Vagina (tissue), 2 donors: ENCODE results near the gene UMOD. TPM values are rescaled to one million over a fixed set of nuclear protein-coding genes. Genes with fewer than 3 reads are reported as not detected.

Experiments
- DNase-seq, 2 donors: peaks; one replicate each; pipeline ENCODE4 v3.0.0-alpha.2; 2017; ENCODE audit errors: extremely low spot score in 2 of 2
- H3K27ac ChIP-seq: fragments of 200-600 bp; sonication (generic); one replicate; pipeline ENCODE4 v1.5.1; 2019
- H3K27me3 ChIP-seq: fragments of 200-600 bp; sonication (generic); one replicate; pipeline ENCODE4 v1.5.1; 2019
- H3K36me3 ChIP-seq, 2 donors: fragments of 200-600 bp; sonication (generic); one replicate each; pipeline ENCODE4 v1.5.1; 2017 to 2019
- H3K4me1 ChIP-seq: fragments of 200-600 bp; sonication (generic); one replicate; pipeline ENCODE4 v1.5.1; 2019
- H3K4me3 ChIP-seq, 2 donors: fragments of 200-600 bp; sonication (generic); 1 replicate in 1 of 2; 2 replicates in 1 of 2; pipeline ENCODE4 v1.5.1; 2016 to 2019
- H3K9me3 ChIP-seq: fragments of 200-600 bp; sonication (generic); one replicate; pipeline ENCODE4 v1.5.1; 2019
- POLR2A ChIP-seq, 2 donors: fragments of 450-650 bp; IDR thresholded peaks; one replicate each; pipeline ENCODE4 v1.6.1; 2017; ENCODE audit warnings: antibody characterized with exemption in 2 of 2, mild to moderate bottlenecking in 2 of 2, moderate library complexity in 2 of 2
- POLR2AphosphoS5 ChIP-seq, 2 donors: sonication (generic); formaldehyde crosslinking; IDR thresholded peaks; one replicate each; pipeline ENCODE4 v1.9.0; 2017; ENCODE audit warnings: antibody characterized with exemption in 2 of 2, mild to moderate bottlenecking in 2 of 2, low read depth in 1 of 2; ENCODE audit not compliant: insufficient read depth in 1 of 2
- intact Hi-C: fragments of 100-400 bp; cut with DNase I; formaldehyde crosslinking; loops from one replicate; pipeline ENCODE4 v1.15.1; 2023
- total RNA-seq: library from RNA; depleted of rRNA; stranded (reverse); fragments of >200 nt; gene quantifications from one replicate; pipeline ENCODE4 v1.2.3, GENCODE V29; 2016
- TF ChIP-seq, protein P1 (sequence below), 3 experiments: fragments of 450-650 bp in 2 of 3; fragments of 200-600 bp in 1 of 3; sonication (generic) in 1 of 3; IDR thresholded peaks; one replicate each; pipeline ENCODE4 v1.5.1; 2017 to 2019; ENCODE audit warnings: antibody characterized with exemption in 3 of 3, mild to moderate bottlenecking in 2 of 3, moderate library complexity in 2 of 3

The UMOD gene
- total RNA-seq, 1 donor from 2014 or later: not detected

DNA sequence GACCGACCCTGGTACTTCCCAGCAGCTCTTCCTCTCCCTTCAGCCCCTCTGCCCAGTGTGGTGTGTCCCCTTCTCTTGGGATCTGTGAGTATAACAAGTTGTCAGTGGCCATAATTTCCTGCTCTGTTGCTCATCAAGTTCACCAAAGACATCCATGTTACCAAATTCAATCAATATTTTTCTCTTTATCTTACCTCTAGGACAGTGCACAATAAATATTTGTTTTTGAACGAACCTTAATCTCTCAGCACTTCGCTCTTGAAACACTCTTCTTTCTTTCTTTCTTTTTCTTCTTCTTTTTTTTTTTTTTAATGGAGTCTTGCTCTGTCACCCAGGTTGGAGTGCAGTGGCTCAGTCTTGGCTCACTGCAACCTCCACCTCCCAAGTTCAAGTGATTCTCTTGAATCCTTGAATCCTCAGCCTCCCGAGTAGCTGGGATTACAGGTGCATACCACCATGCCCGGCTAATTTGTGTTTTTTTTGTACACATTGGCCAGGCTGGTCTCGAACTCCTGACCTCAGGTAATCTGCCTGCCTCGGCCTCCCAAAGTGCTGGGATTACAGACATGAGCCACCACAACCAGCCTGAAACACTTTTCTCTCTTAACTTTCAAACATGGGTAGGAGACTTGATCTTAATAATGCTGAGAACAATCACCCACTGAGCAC lies 2.7 kb upstream of the UMOD start:
- no peak for DNase-seq
- Histone ChIP-seq H3K36me3 (no peaks in the 10 kb centered on the region), H3K27me3 (no peaks in the 10 kb centered on the region), H3K27ac (no peak overlapping the region), H3K9me3 (no peaks in the 10 kb centered on the region), H3K4me1 (no peaks in the 10 kb centered on the region), H3K4me3 (no peak overlapping the region)
- TF ChIP-seq, protein P1, sequence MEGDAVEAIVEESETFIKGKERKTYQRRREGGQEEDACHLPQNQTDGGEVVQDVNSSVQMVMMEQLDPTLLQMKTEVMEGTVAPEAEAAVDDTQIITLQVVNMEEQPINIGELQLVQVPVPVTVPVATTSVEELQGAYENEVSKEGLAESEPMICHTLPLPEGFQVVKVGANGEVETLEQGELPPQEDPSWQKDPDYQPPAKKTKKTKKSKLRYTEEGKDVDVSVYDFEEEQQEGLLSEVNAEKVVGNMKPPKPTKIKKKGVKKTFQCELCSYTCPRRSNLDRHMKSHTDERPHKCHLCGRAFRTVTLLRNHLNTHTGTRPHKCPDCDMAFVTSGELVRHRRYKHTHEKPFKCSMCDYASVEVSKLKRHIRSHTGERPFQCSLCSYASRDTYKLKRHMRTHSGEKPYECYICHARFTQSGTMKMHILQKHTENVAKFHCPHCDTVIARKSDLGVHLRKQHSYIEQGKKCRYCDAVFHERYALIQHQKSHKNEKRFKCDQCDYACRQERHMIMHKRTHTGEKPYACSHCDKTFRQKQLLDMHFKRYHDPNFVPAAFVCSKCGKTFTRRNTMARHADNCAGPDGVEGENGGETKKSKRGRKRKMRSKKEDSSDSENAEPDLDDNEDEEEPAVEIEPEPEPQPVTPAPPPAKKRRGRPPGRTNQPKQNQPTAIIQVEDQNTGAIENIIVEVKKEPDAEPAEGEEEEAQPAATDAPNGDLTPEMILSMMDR (IDR thresholded peaks at IDR 0.05): no peak
- TF ChIP-seq POLR2A (IDR thresholded peaks at IDR 0.05) (no peak), POLR2AphosphoS5 (IDR thresholded peaks at IDR 0.05; ENCODE audit: insufficient read depth in 1 of 2, low read depth in 1 of 2) (no peak)
- intact Hi-C loops: no loop called here

DNA sequence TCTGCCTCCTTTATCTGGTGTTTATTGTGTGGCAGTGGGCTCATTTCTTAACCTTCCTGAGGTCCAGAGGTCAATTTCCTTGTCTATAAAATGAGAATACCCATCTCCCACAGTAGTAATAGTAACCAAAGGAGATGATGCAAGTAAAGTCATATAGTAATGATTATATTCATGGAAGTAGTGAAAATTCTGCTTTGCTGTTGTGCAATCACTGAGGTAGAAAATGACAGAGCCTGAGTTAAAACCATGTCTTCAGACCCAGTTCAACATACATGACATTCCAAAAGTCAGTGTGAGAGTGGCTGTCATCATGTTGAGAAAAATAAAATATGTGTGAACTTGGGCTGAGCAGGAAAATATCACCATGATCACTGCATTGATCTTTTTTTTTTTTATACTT lies 864 bp upstream of the UMOD start:
- no peak overlapping the region for H3K4me3 ChIP-seq
- intact Hi-C loops: no loop called here
- TF ChIP-seq POLR2AphosphoS5 (IDR thresholded peaks at IDR 0.05; ENCODE audit: insufficient read depth in 1 of 2, low read depth in 1 of 2): no peak
- TF ChIP-seq, protein P1 (IDR thresholded peaks at IDR 0.05): no peak
- no peak for TF ChIP-seq POLR2A (IDR thresholded peaks at IDR 0.05)
- H3K4me1 ChIP-seq: no peaks in the 10 kb centered on the region
- no peak for DNase-seq
- no peaks in the 10 kb centered on the region for H3K36me3 ChIP-seq
- H3K9me3 ChIP-seq: no peaks in the 10 kb centered on the region
- no peak overlapping the region for H3K27ac ChIP-seq
- no peaks in the 10 kb centered on the region for H3K27me3 ChIP-seq

DNA sequence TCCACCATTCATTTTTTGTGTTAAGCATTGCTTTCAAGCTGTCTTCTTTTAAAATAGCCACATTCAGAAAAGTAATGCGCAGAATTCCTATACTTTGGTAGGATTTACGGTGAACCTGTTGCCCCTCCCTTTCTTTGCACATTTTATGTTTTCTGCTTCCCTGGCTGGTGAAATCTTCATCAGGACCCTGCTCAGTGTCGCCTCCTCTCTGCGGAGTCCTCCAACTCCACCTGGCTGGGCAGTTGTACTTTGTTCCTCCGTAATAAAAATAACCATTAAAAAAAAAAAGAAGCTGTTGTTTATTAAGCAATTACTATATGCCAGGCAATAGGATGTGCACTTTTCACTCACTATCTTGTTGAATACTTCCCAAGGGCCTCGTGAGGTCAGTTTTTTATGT lies 2.9 kb downstream of the UMOD start:
- H3K27me3 ChIP-seq: no peaks in the 10 kb centered on the region
- no peaks in the 10 kb centered on the region for H3K9me3 ChIP-seq
- no peaks in the 10 kb centered on the region for H3K36me3 ChIP-seq
- DNase-seq: no peak
- no peaks in the 10 kb centered on the region for H3K4me1 ChIP-seq
- no peak overlapping the region for H3K27ac ChIP-seq
- TF ChIP-seq POLR2AphosphoS5 (IDR thresholded peaks at IDR 0.05; ENCODE audit: insufficient read depth in 1 of 2, low read depth in 1 of 2) (no peak), POLR2A (IDR thresholded peaks at IDR 0.05) (no peak)
- TF ChIP-seq, protein P1 (IDR thresholded peaks at IDR 0.05): no peak
- H3K4me3 ChIP-seq: no peak overlapping the region
- intact Hi-C loops: no loop called here

DNA sequence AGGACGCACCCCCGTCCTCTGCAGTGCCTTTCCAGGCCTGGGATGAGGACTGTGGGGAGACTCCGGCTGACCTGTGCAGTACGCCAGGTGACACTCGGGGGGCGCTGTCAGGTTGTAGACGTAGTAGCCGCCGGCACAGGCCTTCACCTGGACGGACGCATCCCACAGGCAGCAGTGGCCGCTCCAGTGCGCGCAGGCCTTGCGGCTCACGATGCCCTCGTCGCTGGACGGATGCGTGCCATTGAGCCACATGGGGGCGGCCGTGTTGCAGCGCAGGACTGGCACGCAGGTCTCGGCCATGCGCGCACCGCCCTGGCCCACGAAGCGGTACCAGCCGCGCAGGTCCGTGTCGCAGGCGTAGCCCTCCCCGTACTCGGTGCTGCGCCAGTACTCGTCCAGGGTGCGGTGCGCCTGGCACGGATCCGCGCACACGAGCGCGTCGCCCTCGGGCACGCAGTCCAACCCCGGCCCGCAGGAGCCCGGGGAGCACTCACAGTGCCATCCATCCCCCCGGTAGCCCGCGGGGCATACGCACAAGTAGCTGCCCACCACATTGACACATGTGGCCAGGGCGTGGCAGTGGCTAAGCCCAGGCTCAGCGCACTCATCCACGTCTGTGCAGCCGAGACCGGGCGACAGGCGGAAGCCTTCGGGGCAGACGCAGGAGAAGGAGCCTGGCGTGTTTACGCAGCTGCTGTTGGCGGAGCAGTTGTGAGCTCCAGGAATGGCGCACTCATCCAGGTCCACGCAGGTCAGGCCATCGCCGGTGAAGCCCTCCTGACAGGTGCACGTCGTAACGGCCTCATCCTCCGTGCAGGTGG lies 3.9 kb downstream of the UMOD start:
- no peaks in the 10 kb centered on the region for H3K4me1 ChIP-seq
- DNase-seq: no peak
- TF ChIP-seq, protein P1 (IDR thresholded peaks at IDR 0.05): no peak
- TF ChIP-seq POLR2A (IDR thresholded peaks at IDR 0.05) (no peak), POLR2AphosphoS5 (IDR thresholded peaks at IDR 0.05; ENCODE audit: insufficient read depth in 1 of 2, low read depth in 1 of 2) (no peak)
- no peaks in the 10 kb centered on the region for H3K36me3 ChIP-seq
- H3K4me3 ChIP-seq: no peak overlapping the region
- no peaks in the 10 kb centered on the region for H3K9me3 ChIP-seq
- H3K27ac ChIP-seq: no peak overlapping the region
- H3K27me3 ChIP-seq: no peaks in the 10 kb centered on the region
- intact Hi-C loops: no loop called here
